Activated naive CD4-positive, alpha-beta T cell treated with anti-CD3 and anti-CD28 coated beads for 36 hours (primary cell): ENCODE measurements around the gene GABRB1. TPM values are rescaled to one million over a fixed set of nuclear protein-coding genes. Genes with fewer than 3 reads are reported as not detected.
"Not testable (repeated sequence)": the region's sequence is repeated elsewhere in the genome, so short reads cannot be mapped to it uniquely, and the experiment has no call there.

ENCODE experiments used
- CTCF ChIA-PET: fragments of 350-600 bp; sonication (Branson Sonifier 250); formaldehyde crosslinking; loops from one replicate; lab custom pipeline; 2021; ENCODE audit warnings: antibody characterized with exemption; lab: Charles Lee
- DNase-seq: peaks from one replicate; pipeline ENCODE4 v3.0.0-alpha.2; 2020
- H3K27ac Mint-ChIP-seq: one replicate; pipeline ENCODE4 v1.8.0; 2021; ENCODE audit warnings: mild to moderate bottlenecking, mixed read lengths
- H3K27me3 Mint-ChIP-seq: one replicate; pipeline ENCODE4 v1.8.0; 2021; ENCODE audit warnings: low read depth, mixed read lengths
- H3K36me3 Mint-ChIP-seq: one replicate; pipeline ENCODE4 v1.8.0; 2021; ENCODE audit warnings: low read depth, mixed read lengths
- H3K4me1 Mint-ChIP-seq: one replicate; pipeline ENCODE4 v1.8.0; 2021; ENCODE audit warnings: low read depth, mixed read lengths
- H3K4me3 Mint-ChIP-seq: one replicate; pipeline ENCODE4 v1.8.0; 2021; ENCODE audit warnings: mild to moderate bottlenecking, moderate library complexity, mixed read lengths
- H3K9me3 Mint-ChIP-seq: one replicate; pipeline ENCODE4 v1.8.0; 2021; ENCODE audit warnings: mixed read lengths
- intact Hi-C: fragments of 100-400 bp; cut with micrococcal nuclease; formaldehyde crosslinking; loops from one replicate; pipeline ENCODE4 v1.15.1; 2023
- total RNA-seq, 2 experiments: library from RNA; stranded (reverse); gene quantifications; one replicate each; pipeline ENCODE4 v1.2.3, GENCODE V29; 2021

GABRB1 gene
- total RNA-seq, 2 experiments from 2014 or later, result not detected

DNA sequence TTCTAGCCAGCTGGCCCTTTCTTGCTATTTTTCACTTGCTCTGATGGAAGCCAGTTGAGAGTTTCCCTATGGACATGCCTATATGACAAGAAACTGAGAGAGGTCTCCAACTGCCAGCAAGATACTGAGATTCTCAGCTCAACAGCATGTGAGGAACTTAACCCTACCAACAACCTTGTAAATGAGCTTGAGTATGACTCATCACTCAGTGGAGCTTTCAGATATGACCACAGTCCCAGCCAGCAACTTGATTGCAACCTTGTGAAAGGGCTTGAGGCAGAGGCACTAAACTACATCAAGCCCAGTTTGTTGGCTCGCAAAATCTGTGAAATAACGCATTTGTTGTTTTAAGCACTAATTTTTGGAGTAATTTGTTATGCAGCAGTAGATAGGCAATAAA lies 256.4 kb downstream of the GABRB1 start:
- intact Hi-C loops, result no loop called here
- Mint-ChIP-seq H3K36me3 (no peaks in the 10 kb centered on the region), H3K27ac (no peak overlapping the region), H3K27me3 (peaks cover 9% of the 10 kb centered on the region), H3K4me1 (no peaks in the 10 kb centered on the region), H3K4me3 (no peak overlapping the region), H3K9me3 (no peaks in the 10 kb centered on the region)
- CTCF ChIA-PET, result interaction anchor here (0.6 kb wide), 1 partner anchor 418 kb away, joined by 3 read pairs; no protein-coding TSS in a partner anchor
- DNase-seq, result no peak

DNA sequence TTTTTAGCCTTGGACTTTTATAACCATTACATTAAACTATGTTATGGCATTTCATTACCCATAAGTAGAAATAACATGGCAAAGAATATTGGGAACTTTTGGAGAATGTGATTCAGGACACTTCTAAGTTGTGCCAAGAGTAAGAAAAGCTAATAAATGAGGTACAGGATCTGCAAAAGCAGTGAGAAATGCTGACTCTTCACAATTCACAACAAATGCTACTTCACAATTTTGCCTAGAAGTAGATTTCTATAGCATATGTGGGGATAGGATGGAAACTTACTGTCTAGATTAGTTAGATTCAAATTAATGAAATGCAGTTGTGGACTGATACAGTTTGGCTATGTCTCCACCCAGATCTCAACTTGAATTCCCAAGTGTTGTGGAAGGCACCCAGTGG lies 258.4 kb downstream of the GABRB1 start:
- Mint-ChIP-seq H3K9me3 (no peaks in the 10 kb centered on the region), H3K4me1 (no peaks in the 10 kb centered on the region), H3K27me3 (peaks cover 9% of the 10 kb centered on the region), H3K4me3 (no peak overlapping the region), H3K27ac (no peak overlapping the region), H3K36me3 (no peaks in the 10 kb centered on the region)
- CTCF ChIA-PET, result no interaction called here
- intact Hi-C loops, result no loop called here
- no peak for DNase-seq

DNA sequence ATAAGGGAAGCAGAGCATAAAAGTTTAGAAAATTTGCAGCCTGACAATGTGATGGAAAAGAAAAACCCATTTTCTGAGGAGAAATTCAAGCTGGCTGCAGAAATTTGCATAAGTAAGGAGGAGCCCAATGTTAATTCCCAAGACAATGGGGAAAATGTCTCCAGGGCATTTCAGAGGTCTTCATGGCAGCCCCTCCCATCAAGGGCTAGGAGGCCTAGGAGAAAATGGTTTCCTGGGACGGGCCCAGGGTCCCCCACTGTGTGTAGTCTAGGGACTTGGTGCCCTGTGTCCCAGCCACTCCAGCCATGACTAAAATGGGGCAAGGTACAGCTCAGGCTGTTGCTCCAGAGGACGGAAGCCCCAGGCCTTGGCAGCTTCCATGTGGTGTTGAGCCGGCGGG lies 259.5 kb downstream of the GABRB1 start:
- intact Hi-C loops, H3K4me3 Mint-ChIP-seq, CTCF ChIA-PET, H3K4me1 Mint-ChIP-seq, H3K27ac Mint-ChIP-seq, H3K36me3 Mint-ChIP-seq, DNase-seq, H3K9me3 Mint-ChIP-seq: not testable (repeated sequence)
- H3K27me3 Mint-ChIP-seq, result peaks cover 12% of the 10 kb centered on the region

DNA sequence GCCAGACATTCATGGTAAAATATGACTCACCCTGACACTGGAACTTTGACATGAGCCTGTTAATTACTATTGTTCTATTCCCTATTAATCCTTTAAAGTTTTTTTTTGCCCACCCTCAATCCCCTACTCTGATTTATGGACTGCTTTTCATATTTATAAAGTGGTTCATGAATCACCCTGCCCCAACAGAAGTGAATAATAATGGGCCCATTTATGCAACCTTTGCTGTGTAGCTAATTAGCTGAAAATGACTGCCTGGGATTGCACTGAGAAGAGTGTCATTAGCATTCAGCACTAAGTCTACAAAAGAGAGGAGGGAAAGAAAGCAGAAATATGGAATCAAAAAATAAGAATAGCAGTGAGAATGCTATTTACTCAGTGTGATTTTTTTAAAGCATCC lies 277.8 kb downstream of the GABRB1 start:
- CTCF ChIA-PET, result interaction anchor here (0.5 kb wide), 1 partner anchor 65 kb away, joined by 3 read pairs; no protein-coding TSS in a partner anchor
- H3K9me3 Mint-ChIP-seq, result no peaks in the 10 kb centered on the region
- intact Hi-C loops, result no loop called here
- H3K4me3 Mint-ChIP-seq, result no peak overlapping the region
- peaks cover 9% of the 10 kb centered on the region for H3K27me3 Mint-ChIP-seq
- H3K36me3 Mint-ChIP-seq, result no peaks in the 10 kb centered on the region
- DNase-seq, result no peak
- no peaks in the 10 kb centered on the region for H3K4me1 Mint-ChIP-seq
- H3K27ac Mint-ChIP-seq, result no peak overlapping the region

DNA sequence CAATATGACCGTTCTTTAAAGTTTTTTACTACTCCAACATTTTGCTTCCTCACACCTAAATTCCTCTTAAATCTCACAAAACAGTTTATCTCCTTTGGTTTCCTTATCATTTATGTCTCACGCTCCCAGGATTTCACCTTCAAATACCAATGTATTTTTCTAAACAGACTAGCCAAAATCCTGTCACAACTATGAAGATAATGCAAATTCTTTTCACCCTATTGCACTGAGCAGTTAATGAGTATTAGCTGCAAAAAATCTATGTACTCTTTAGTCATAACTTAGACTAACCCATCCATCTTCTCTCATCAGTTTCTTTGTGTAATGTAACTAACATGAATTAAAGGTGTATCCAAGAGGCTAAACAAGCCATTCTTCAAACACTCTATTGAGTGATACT lies 280.8 kb downstream of the GABRB1 start:
- peaks cover 5% of the 10 kb centered on the region for H3K27me3 Mint-ChIP-seq
- CTCF ChIA-PET, result no interaction called here

GRCh38 chr4:47313384-47313783 lies 282.0 kb downstream of the GABRB1 start:
- H3K27ac Mint-ChIP-seq, result no peak overlapping the region
- intact Hi-C loops, result no loop called here
- H3K9me3 Mint-ChIP-seq, result no peaks in the 10 kb centered on the region
- H3K27me3 Mint-ChIP-seq, result peaks cover 3% of the 10 kb centered on the region
- H3K36me3 Mint-ChIP-seq, result no peaks in the 10 kb centered on the region
- CTCF ChIA-PET, result no interaction called here
- DNase-seq, result no peak
- H3K4me3 Mint-ChIP-seq, result no peak overlapping the region
- peaks cover 2% of the 10 kb centered on the region for H3K4me1 Mint-ChIP-seq

More for the DNA sequence above, 280.8 kb downstream of the GABRB1 start:
- H3K36me3 Mint-ChIP-seq, result no peaks in the 10 kb centered on the region
- H3K27ac Mint-ChIP-seq, result no peak overlapping the region
- peaks cover 2% of the 10 kb centered on the region for H3K4me1 Mint-ChIP-seq
- no peak overlapping the region for H3K4me3 Mint-ChIP-seq
- intact Hi-C loops, result no loop called here
- H3K9me3 Mint-ChIP-seq, result no peaks in the 10 kb centered on the region
- DNase-seq, result no peak

GRCh38 chr4:47315346-47315745 lies 284.0 kb downstream of the GABRB1 start:
- Mint-ChIP-seq H3K9me3 (no peaks in the 10 kb centered on the region), H3K27me3 (peaks cover 6% of the 10 kb centered on the region), H3K36me3 (no peaks in the 10 kb centered on the region), H3K27ac (no peak overlapping the region), H3K4me3 (no peak overlapping the region), H3K4me1 (peaks cover 2% of the 10 kb centered on the region)
- intact Hi-C loops, result loop anchor here (5.0 kb wide), 1 partner anchor 172 kb away; the partner anchor contains the start of gene ATP10D
- CTCF ChIA-PET, result no interaction called here
- DNase-seq, result no peak

- intact Hi-C loops, result no loop called here
- CTCF ChIA-PET, result no interaction called here
- no peaks in the 10 kb centered on the region for H3K4me1 Mint-ChIP-seq
Measured at GRCh38 chr4:47326025-47326424, 294.7 kb downstream of the GABRB1 start.

DNA sequence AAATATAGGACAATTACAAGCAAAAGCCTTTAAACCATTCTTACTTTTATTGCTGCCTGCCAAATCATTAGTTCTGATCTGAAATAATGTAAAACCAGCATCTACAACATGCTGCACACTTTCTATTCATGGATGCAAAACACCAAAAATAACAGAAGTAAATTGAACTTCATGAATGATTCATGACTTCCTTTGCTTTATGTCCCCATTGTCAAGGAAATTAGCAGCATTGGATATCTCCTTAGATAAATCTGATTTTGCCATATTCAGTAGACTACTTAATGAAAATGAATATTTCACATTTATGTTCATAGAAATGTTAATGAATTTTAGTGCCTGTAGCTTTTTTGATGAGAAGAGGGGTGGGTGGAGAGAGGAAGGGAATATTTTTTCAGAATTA lies 299.5 kb downstream of the GABRB1 start:
- no peaks in the 10 kb centered on the region for H3K36me3 Mint-ChIP-seq
- intact Hi-C loops, result no loop called here
- H3K27me3 Mint-ChIP-seq, result peaks cover 10% of the 10 kb centered on the region
- peaks cover 1% of the 10 kb centered on the region for H3K9me3 Mint-ChIP-seq
- H3K4me3 Mint-ChIP-seq, result no peak overlapping the region
- no peaks in the 10 kb centered on the region for H3K4me1 Mint-ChIP-seq
- DNase-seq, result no peak
- no peak overlapping the region for H3K27ac Mint-ChIP-seq
- CTCF ChIA-PET, result no interaction called here

More at GRCh38 chr4:47326025-47326424, 294.7 kb downstream of the GABRB1 start:
- no peak overlapping the region for H3K4me3 Mint-ChIP-seq
- H3K9me3 Mint-ChIP-seq, result peaks cover 1% of the 10 kb centered on the region
- DNase-seq, result no peak
- peaks cover 18% of the 10 kb centered on the region for H3K27me3 Mint-ChIP-seq
- no peaks in the 10 kb centered on the region for H3K36me3 Mint-ChIP-seq
- no peak overlapping the region for H3K27ac Mint-ChIP-seq

DNA sequence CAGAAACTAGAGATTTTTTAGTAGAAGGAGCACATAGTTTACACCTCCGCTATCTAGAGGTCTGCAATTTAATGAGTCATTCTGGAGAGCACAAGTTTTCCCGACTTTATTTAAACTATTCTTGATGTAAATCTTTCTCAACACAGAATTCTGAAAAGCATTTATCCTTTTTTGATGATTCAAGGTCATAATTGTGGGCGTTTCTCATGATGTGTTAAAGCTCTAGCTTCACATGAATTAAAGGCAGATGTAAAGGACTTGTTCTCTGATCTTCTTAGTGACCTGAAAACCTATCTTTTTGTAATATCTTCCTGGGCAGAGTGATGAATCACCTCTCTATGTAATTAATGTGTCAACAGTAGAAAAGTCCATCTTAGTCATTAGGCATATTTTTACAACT lies 303.3 kb downstream of the GABRB1 start:
- intact Hi-C loops, result no loop called here
- H3K9me3 Mint-ChIP-seq, result no peaks in the 10 kb centered on the region
- peaks cover 15% of the 10 kb centered on the region for H3K27me3 Mint-ChIP-seq
- CTCF ChIA-PET, result no interaction called here
- H3K36me3 Mint-ChIP-seq, result no peaks in the 10 kb centered on the region
- H3K4me3 Mint-ChIP-seq, result no peak overlapping the region
- DNase-seq, result no peak
- no peak overlapping the region for H3K27ac Mint-ChIP-seq
- no peaks in the 10 kb centered on the region for H3K4me1 Mint-ChIP-seq

DNA sequence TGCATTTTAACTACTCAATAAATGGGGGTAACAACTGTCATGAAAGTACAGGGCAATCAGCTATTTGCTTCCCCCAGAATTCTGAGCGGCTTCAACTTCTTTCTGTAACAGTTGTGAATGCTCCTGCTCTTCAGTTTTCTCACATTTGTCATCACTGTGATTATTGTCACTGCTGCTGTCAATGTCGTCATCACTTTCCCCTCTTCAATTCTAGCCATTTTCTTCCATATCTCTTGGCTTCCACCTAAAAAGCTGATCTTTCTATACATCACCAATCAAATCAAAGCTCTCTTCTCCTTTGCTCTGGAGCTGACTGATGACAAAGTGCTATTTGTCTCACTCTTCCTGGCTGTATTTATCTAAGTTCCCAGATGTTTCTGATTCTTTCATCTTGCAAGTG lies 306.5 kb downstream of the GABRB1 start:
- intact Hi-C loops, result no loop called here
- no peaks in the 10 kb centered on the region for H3K4me1 Mint-ChIP-seq
- DNase-seq, result no peak
- H3K27ac Mint-ChIP-seq, result no peak overlapping the region
- H3K9me3 Mint-ChIP-seq, result no peaks in the 10 kb centered on the region
- H3K27me3 Mint-ChIP-seq, result peaks cover 18% of the 10 kb centered on the region
- CTCF ChIA-PET, result no interaction called here
- no peak overlapping the region for H3K4me3 Mint-ChIP-seq
- no peaks in the 10 kb centered on the region for H3K36me3 Mint-ChIP-seq

DNA sequence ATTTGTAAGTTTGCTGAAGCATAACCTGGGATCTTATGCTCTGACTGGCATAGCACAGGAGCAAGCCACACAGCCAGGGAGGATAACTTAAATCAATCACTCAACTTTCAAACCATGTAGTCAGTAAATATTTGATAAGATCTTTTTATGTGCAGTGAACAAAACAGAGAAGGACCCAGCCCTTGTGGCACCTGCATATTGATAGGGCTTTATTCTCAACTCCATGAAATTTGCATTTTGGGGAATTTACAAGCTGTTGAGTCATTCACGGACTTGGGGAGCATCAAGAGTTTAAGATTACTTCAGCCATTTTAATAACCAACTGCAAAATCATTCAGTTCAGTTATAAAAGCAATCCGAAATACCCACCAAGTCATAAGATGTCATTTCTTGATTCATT lies 309.5 kb downstream of the GABRB1 start:
- Mint-ChIP-seq H3K4me3 (no peak overlapping the region), H3K4me1 (no peaks in the 10 kb centered on the region), H3K27ac (no peak overlapping the region), H3K9me3 (no peaks in the 10 kb centered on the region), H3K27me3 (peaks cover 13% of the 10 kb centered on the region), H3K36me3 (no peaks in the 10 kb centered on the region)
- intact Hi-C loops, result no loop called here
- no peak for DNase-seq
- CTCF ChIA-PET, result no interaction called here

GRCh38 chr4:47342796-47343195 lies 311.4 kb downstream of the GABRB1 start:
- DNase-seq, result no peak
- CTCF ChIA-PET, result no interaction called here
- peaks cover 4% of the 10 kb centered on the region for H3K27me3 Mint-ChIP-seq
- intact Hi-C loops, result no loop called here
- no peaks in the 10 kb centered on the region for H3K36me3 Mint-ChIP-seq
- no peak overlapping the region for H3K4me3 Mint-ChIP-seq
- H3K27ac Mint-ChIP-seq, result no peak overlapping the region
- H3K4me1 Mint-ChIP-seq, result no peaks in the 10 kb centered on the region
- no peaks in the 10 kb centered on the region for H3K9me3 Mint-ChIP-seq
